Measurements from ENCODE around the gene FAM210A.
"Not testable (repeated sequence)": the region's sequence is repeated elsewhere in the genome, so short reads cannot be mapped to it uniquely, and the experiment has no call there.

FAM210A gene

GRCh38 chr18:13726232-13726971 is at the start of gene FAM210A, which contains the start of gene RNMT:
TSS of gene FAM210A (minus strand) at chr18:13726558. CDS start at chr18:13682077, 44,481 bp downstream.
TSS of gene RNMT (plus strand) at chr18:13726673. CDS start at chr18:13731518, 4,845 bp downstream.
- peak; percentile 94 for DNase-seq (ENCODE audit: low read depth)

GRCh38 chr18:13775058-13775457 is 48.7 kb upstream of the FAM210A start:
- DNase-seq (ENCODE audit: low read depth), result no peak

- DNase-seq (ENCODE audit: low read depth), result no peak
Observed at GRCh38 chr18:13762690-13763439, 36.5 kb upstream of the FAM210A start.

GRCh38 chr18:13760047-13760446 is 33.7 kb upstream of the FAM210A start:
- no peak for DNase-seq (ENCODE audit: low read depth)

GRCh38 chr18:13758622-13759021 is 32.3 kb upstream of the FAM210A start:
- no peak for DNase-seq (ENCODE audit: low read depth)

GRCh38 chr18:13756671-13757070 is 30.3 kb upstream of the FAM210A start:
- DNase-seq (ENCODE audit: low read depth), result no peak

GRCh38 chr18:13756261-13756660 is 29.9 kb upstream of the FAM210A start:
- DNase-seq (ENCODE audit: low read depth), result no peak

GRCh38 chr18:13751599-13751998 is 25.2 kb upstream of the FAM210A start:
- DNase-seq (ENCODE audit: low read depth), result not testable (repeated sequence)

- no peak for DNase-seq (ENCODE audit: low read depth)
Observed at GRCh38 chr18:13746633-13747032, 20.3 kb upstream of the FAM210A start.

GRCh38 chr18:13745696-13746095 is 19.3 kb upstream of the FAM210A start:
- DNase-seq (ENCODE audit: low read depth), result no peak

- DNase-seq (ENCODE audit: low read depth), result no peak
Observed at GRCh38 chr18:13735681-13736080, 9.3 kb upstream of the FAM210A start.

GRCh38 chr18:13730481-13730880 is 4.1 kb upstream of the FAM210A start:
- DNase-seq (ENCODE audit: low read depth), result no peak

- peak; percentile 2 for DNase-seq (ENCODE audit: low read depth)
Observed at GRCh38 chr18:13726972-13727331, 594 bp upstream of the FAM210A start.

GRCh38 chr18:13725566-13726231 is 659 bp downstream of the FAM210A start:
- peak; percentile 2 for DNase-seq (ENCODE audit: low read depth)

- no peak for DNase-seq (ENCODE audit: low read depth)
Observed at GRCh38 chr18:13720847-13721246, 5.5 kb downstream of the FAM210A start.

- DNase-seq (ENCODE audit: low read depth), result no peak
Observed at GRCh38 chr18:13720123-13720522, 6.2 kb downstream of the FAM210A start.

- DNase-seq (ENCODE audit: low read depth), result no peak
Observed at GRCh38 chr18:13716916-13717315, 9.4 kb downstream of the FAM210A start.

GRCh38 chr18:13715330-13715729 is 11.0 kb downstream of the FAM210A start:
- no peak for DNase-seq (ENCODE audit: low read depth)

GRCh38 chr18:13713455-13714055 is 12.8 kb downstream of the FAM210A start:
- no peak for DNase-seq (ENCODE audit: low read depth)

- no peak for DNase-seq (ENCODE audit: low read depth)
Observed at GRCh38 chr18:13712400-13713131, 13.8 kb downstream of the FAM210A start.

- no peak for DNase-seq (ENCODE audit: low read depth)
Observed at GRCh38 chr18:13710414-13710831, 15.9 kb downstream of the FAM210A start.

- no peak for DNase-seq (ENCODE audit: low read depth)
Observed at GRCh38 chr18:13703899-13704298, 22.5 kb downstream of the FAM210A start.

All from stimulated activated CD4-positive, alpha-beta T cell treated with anti-CD3 and anti-CD28 coated beads, Interleukin-2, amount 100 ng/mL, for 4 hours (primary cell).